GM15510 (cell line): ENCODE data around the gene RXRB.

Experiments
- POLR2A ChIP-seq: IDR thresholded peaks from 3 replicates; pipeline ENCODE4 v1.6.1; 2011; ENCODE audit warnings: borderline replicate concordance; ENCODE audit not compliant: insufficient read length; ENCODE audit errors: extremely low read depth

The RXRB gene

DNA sequence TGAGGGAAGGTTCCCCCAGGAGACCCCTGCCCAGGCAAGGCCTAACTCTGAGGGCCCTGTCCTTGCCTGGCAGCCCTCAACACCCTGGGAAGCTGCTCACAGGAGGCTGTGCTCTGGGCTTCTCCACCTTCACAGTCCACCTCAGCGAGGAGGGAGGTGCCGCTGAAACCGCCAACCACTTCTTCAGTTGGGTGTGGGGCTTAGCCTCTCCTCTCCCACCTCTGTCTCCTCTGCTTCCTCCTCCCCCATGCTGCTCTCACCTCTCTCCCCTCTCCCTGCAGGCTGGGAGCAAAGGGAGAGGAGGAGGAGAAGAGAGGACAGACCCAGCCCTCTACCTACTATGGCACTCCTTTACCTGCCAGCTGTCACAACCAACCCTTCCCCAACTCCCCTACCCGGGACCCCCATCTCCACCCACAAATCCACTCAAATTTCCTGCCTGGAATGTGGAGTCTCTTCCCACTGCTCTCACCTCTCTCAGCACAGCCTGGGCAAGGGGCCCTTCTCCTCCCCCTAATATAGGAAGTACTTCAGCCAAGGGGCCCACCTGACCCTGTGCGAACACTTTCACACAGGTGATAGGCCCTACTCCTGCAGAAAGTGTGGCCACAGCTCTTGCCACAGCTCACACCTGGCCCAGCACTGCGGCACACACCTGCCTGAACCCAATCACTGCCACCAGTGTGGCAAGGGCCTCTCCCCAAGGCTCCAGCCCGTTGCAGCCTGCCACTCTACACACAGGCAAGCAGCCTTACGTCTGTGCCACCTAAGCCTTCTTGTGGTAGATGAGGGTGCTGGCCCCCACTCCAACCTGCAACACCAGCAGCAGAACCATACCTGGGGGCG is 15.0 kb upstream of the RXRB start:
- TF ChIP-seq POLR2A, result no peak

DNA sequence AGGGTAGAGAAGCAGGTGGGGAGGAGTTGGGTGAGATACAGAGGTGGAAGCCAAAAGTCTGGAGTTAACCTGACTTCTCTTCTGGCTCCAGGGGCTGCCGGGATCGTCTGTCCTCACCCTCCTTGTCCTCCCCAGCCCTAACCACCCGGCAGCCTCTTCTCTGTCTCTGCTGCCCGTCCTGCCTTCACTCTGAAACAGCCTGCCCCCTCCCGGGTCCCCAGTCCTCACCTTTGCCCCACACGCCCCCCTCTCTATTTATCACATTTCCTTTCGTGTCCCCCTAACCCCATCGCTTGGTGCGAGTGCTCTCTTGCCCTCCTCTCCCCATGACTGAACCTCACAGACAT is 13.5 kb upstream of the RXRB start:
- no peak for TF ChIP-seq POLR2A

DNA sequence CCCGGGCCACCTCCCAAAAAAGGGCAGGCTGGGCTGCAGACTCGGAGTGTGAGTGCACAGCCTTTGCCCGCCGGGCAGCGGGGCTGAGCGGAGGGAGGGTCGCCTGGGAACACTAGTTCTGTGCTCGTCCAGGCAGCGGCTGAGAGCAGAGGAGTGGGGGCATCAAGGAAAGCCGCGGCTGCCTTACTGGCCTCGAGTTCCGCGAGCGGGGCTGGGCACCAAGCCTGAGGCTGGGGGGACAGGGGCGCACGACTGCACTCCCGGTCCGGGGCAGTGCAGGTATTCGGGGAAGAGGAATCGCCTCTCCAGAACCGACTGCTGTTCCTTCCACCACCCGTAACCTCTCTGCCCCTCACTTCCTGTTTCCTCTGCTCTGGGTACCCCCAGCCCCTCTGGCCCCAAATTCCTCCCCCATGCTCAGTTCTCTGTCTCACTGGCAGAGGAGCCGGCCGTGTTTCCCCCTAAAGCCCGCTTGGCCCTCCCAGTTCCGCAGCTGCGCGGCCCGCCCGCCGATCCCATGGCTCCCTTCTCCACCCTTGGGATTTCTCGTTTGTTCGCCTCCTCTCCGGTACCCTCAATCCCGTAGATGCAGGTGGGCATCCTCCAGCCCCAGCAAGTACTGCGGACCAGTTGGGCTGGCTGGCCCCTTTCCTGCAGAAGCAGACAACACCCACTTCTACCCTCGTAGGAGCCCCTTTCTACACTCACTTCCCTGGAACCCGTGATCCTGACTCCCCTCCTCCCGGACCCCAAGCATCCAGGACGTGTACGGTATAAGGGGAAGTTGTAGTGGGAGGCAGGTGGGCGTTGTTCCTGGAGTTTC is 12.9 kb upstream of the RXRB start:
- no peak for TF ChIP-seq POLR2A

DNA sequence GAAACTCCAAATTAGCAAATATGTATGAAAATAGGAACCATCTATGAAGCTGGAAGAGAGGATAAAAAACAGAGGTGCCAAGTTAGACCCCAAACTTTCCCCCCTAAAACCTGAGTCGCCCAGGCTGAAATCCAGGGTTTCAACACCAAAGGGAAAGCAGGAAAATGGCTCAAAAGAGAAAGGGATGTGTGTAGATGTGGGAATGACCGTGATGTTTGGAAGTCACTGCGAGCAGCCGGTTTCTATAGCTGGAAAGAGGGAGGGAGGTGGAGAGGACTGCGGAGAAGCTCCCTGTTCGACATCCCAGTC is 12.3 kb upstream of the RXRB start:
- no peak for TF ChIP-seq POLR2A

DNA sequence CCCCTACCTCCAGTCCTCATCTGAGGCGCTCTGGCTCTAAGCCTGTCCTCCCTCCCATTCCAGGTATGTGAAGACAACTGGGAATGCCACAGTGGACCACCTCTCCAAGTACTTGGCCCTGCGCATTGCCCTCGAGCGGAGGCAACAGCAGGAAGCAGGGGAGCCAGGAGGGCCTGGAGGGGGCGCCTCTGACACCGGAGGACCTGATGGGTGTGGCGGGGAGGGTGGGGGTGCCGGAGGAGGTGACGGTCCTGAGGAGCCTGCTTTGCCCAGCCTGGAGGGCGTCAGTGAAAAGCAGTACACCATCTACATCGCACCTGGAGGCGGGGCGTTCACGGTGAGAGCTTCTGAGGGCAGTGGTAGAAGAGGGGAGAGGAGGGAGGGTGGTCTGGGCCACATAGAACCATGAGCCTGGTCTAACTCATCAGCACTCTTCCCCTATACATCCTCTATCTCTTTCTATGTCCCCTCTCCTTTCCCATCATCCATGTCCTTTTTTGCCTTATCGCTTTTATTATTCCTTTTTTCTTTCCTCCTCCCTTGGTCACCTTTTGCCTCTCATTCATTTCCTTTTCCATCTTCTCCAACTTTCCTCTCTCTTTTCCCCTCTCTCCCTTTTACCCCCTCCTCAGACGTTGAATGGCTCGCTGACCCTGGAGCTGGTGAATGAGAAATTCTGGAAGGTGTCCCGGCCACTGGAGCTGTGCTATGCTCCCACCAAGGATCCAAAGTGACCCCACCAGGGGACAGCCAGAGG is 11.4 kb upstream of the RXRB start:
- no peak for TF ChIP-seq POLR2A

DNA sequence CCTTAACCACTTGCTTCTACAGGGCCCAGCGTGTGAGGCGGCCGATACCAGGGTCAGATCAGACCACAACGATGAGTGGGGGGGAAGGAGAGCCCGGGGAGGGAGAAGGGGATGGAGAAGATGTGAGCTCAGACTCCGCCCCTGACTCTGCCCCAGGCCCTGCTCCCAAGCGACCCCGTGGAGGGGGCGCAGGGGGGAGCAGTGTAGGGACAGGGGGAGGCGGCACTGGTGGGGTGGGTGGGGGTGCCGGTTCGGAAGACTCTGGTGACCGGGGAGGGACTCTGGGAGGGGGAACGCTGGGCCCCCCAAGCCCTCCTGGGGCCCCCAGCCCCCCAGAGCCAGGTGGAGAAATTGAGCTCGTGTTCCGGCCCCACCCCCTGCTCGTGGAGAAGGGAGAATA is 10.7 kb upstream of the RXRB start:
- TF ChIP-seq POLR2A, result no peak

DNA sequence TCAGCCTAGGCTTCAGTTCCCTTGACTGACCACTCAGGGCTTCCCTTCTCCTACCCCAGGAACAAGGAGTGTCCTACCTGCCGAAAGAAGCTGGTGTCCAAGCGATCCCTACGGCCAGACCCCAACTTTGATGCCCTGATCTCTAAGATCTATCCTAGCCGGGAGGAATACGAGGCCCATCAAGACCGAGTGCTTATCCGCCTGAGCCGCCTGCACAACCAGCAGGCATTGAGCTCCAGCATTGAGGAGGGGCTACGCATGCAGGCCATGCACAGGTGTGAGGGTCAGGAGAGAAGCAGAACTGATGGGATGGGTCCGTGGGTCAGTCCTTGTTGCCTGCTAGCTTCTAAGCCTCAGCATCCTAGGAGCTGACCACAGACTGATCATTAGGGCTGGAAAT is 9.4 kb upstream of the RXRB start:
- no peak for TF ChIP-seq POLR2A

DNA sequence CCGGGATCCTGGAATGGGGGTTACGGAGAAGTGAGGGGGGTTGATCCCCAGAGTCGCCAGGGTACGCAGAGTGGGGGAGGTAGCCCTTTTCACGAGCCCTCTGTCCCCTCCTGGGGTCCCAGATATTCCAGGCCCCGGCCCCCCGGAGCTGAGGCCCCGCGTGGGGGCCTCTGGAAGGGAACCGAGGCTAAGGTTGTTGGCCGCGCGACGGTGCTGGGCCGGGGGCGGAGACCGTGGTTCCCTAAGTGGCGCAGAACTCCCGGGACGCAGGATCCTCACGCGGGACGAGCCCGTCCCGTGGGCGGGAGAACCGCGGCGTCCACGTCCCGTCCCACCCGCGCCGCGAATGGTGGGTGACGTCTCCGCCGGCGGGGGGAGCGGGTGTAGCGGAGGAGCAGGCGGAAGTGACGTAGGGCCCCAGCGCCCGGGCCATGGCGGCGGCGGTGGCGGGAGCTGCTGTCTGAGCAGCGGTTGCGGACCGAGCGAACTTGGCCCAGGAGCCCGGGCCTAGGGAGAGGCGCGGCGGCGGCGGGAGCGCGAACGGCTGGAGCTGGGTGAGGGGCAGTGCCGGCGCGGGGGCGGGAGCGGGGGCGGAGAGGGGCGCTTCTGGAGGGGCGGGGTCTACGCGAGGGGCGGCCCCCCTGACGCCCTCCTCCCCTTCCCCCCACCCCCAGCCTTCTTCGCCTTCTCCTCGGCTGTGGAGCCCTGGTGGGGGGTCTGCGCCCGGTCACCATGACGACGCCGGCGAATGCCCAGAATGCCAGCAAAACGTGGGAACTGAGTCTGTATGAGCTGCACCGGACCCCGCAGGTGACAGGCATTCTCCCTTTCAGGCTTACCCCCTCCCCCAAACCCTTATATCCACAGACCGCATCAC is 7.9 kb upstream of the RXRB start, which contains the start of gene RING1:
Gene RING1 (plus strand): TSS at position 410 of the 877 bp plus-strand sequence. CDS start 323 bp downstream, at position 733.
- peak; percentile 95 for TF ChIP-seq POLR2A

DNA sequence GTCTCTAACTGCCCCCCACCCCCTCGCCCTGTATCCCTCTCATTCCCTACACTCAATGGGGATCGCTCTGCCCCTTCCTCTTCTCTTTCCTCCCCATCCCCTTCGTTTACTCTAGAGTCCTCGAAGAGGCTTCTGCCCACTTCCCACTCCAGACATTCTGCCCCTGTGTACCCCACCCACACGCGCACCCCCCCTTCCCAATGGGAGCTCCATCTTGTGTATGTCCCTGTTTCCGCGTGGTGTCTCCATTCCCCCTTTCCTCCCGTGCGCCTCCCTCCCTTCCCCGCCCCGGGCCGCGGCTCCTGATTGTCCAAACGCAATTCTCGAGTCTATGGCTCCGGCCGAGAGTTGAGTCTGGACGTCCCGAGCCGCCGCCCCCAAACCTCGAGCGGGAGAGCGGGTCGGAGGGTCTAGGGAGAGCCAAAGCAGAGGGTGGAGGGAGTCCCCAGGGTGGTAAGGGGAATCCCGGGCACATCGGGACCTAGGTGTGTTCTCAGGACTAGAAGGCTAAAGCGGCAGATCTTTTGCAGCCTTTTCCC is 7.2 kb upstream of the RXRB start:
- no peak for TF ChIP-seq POLR2A

DNA sequence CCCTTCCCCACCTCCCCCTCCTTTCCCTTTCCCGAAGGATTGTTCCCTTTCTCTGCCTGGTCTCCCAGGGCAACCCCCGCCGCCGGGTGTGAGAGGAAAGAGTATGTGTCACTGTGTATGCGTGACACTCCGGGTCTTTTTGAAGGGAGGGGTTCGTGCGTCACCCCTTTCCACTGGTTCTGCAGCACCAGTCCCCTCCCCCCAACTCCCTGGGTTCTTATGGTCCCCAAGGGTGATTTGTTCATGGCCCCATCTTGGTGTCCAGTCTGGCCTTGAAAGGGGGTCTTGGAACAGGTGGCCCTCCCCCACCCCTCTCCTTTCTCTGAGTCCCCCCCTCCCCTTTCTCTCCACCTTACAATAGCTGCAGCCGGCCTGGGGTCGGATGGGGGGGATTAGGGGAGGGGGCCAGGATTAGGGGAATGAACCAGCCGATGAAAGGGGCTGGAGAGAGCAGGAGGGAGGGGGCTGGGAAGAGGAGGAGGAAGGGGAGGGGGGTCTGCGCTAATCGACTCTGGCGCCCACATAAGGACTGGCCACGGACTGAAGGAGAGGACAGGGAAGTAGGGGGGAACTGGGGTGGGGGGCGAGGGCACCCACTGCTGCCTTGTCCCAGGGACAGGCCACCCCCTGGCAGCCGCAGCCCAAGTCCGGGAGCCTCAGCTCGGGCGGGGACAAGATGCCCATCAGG is 6.5 kb upstream of the RXRB start:
- no peak for TF ChIP-seq POLR2A

DNA sequence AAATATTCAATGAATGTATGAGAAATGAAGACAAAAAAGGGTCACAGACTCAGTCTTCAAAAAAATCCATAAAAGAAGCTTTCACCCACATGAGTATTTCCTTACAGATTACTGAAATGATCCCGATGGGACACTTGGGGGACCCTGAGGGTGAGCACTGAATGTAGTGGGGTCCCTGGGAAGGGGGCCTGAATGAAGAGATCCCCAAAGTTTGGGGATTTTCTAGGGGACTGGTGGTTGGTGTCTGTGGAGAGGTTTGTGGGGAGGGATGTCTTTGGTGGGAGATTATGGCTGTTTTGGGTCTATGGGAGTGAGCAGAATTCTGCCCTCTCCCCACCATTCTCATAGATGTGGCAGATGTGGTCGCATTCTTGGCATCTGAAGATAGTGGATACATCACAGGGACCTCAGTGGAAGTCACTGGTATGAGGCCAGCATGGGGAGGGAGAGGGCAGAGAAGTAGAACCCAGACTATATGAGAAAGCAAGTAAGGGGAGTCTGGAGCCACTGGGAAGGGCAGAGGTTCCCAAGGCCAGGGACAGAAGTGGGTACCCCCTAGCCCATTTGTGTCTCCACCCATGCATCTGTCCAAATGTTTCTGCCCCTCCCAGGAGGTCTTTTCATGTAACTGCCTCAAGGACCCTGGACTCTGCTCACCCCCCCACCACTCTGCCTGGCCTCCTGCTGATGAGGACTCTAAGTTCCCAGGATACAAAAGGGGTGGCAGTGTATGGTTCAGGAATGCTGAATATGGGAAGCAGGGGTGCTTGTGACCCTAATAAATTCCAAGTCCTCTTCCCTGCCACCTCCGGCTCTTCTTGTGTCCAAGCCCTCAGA is 5.8 kb upstream of the RXRB start:
- TF ChIP-seq POLR2A, result no peak

DNA sequence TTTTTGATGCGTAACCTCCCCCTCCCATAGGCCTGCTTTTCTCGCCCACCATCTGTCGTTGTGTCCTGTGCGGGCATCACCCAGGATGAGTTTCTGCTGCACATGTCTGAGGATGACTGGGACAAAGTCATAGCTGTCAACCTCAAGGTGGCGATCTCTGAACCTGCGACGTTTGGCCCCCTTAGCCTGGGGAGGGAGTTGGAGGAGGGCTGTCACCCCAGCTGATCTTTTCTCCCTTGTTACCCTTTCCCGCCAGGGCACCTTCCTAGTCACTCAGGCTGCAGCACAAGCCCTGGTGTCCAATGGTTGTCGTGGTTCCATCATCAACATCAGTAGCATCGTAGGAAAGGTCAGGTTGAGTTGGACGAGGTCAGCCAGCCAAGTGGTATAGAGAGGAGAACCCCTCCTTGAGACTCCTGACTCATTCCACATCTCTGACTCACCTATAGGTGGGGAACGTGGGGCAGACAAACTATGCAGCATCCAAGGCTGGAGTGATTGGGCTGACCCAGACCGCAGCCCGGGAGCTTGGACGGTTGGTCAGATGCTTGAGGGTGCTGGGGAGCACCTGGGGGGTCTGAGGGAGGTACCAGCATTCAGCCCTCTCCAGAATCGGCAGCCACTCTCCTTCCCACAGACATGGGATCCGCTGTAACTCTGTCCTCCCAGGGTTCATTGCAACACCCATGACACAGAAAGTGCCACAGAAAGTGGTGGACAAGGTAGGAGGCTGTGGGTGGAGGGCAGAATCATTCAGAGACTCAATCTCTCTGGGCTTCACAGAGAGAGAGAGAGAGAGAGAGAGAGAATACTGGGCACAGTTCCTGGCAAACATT is 4.9 kb upstream of the RXRB start:
- no peak for TF ChIP-seq POLR2A
